Lung microvascular endothelial cell (primary cell): Measurements from ENCODE around the gene CHD6. TPM values are rescaled to one million over a fixed set of nuclear protein-coding genes. Genes with fewer than 3 reads are reported as not detected.
A peak's percentile ranks its signal among the peaks of the same experiment; 100 is the strongest.

ENCODE experiments used
- DNase-seq, 2 donors: peaks; one replicate each; pipeline versions ENCODE4 v3.0.0 to v3.0.0-alpha.2; 2010; ENCODE audit warnings: low read depth in 2 of 2
- total RNA-seq: library from RNA; depleted of rRNA; stranded (reverse); fragments of >200 nt; gene quantifications from 2 replicates; pipeline ENCODE4 v1.2.1, GENCODE V29; 2014

Gene CHD6
- total RNA-seq, 1 donor from 2014 or later: 23.0 TPM

DNA sequence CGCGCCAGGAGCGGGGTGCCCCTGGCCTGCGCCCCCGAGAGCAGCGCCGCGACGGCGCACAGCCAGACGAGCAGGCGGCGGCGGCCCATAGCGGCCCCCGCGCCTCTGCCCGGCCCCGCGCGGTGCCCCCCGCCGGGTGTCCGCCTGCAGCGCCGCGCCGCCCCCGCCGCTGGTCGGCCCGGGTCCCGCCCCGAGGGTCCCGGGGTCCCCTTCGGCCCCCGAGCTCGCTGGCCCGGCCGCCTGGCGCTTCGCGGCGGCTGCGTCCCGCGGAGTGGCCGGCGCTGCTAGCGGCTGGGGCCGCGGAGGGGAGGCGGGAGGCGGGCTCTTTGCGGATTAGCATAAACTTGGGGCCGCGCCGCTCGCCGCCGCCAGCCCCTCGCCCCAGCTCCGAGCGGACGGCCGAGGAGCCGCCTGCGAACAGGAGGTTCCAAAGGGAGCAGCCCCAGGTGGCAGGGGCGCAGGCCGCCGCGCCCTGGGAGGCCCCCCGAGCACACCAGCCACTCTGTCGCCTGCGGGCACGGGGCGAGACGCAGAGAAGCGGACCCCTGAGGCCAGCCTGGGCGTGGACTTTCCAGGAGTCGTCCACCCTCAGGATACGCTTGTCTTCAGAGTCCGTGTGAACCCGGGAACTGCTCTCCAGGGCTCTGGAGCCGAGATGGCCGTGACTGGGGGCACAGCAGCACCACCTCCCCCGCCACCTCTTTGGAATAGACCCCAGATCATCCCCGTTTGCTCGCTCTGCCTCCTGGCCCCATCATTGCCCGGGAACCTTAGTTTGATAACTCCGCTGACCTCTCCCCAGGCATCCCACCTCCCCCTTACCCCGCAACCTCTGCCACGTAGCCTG, 251.4 kb downstream of the CHD6 start, which contains the start of gene EMILIN3:
TSS of gene EMILIN3 (minus strand) at position 273 of the 847 bp plus-strand sequence. CDS start at position 89, 184 bp downstream.
- no peak for DNase-seq

- DNase-seq: peak in 1 of 2 donors; percentile 29
Observed at GRCh38 chr20:41365777-41366545, 252.2 kb downstream of the CHD6 start.

- no peak for DNase-seq
Observed at GRCh38 chr20:41364967-41365765, 253.0 kb downstream of the CHD6 start.

GRCh38 chr20:41364236-41364855, 253.8 kb downstream of the CHD6 start:
- no peak for DNase-seq

DNA sequence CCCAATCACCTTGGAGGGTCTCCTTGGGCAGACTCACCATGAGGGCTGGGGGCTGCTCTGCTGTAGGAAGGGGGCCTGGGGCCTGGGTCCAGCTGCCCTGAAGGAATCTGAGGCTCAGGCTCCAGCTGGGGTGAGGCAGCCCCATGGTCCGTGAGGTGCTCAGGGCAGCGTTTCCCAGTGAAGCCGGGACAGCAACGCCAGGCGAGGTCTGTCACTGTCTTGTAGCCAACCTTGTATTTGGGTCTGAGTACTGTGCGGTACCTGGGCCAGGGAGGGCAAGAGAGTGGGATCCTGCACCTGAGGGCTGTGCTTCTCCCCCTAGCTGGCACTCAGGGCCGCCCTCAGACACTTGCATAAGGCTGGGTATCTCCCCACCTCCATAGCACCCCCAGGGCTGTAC, 254.6 kb downstream of the CHD6 start:
- no peak for DNase-seq

DNA sequence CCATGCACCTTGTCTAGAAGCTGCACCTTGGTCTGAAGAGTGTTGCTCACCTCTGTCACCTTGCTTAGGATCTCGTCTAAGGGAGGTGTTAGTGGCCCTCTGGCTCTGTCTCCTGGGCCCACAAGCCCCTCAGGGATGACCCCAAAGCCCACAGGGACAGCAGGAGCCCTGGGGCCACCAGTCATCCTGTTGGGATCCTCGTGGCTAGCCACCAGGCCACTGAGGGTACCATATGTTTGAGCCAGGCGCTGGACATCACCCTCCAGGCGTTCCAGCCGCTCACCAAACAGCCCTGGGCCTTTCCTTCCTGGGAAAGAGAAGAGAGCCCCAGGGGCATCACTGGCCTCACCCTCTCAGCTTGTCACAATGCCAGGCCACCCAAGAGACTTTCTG, 255.4 kb downstream of the CHD6 start:
- no peak for DNase-seq

DNA sequence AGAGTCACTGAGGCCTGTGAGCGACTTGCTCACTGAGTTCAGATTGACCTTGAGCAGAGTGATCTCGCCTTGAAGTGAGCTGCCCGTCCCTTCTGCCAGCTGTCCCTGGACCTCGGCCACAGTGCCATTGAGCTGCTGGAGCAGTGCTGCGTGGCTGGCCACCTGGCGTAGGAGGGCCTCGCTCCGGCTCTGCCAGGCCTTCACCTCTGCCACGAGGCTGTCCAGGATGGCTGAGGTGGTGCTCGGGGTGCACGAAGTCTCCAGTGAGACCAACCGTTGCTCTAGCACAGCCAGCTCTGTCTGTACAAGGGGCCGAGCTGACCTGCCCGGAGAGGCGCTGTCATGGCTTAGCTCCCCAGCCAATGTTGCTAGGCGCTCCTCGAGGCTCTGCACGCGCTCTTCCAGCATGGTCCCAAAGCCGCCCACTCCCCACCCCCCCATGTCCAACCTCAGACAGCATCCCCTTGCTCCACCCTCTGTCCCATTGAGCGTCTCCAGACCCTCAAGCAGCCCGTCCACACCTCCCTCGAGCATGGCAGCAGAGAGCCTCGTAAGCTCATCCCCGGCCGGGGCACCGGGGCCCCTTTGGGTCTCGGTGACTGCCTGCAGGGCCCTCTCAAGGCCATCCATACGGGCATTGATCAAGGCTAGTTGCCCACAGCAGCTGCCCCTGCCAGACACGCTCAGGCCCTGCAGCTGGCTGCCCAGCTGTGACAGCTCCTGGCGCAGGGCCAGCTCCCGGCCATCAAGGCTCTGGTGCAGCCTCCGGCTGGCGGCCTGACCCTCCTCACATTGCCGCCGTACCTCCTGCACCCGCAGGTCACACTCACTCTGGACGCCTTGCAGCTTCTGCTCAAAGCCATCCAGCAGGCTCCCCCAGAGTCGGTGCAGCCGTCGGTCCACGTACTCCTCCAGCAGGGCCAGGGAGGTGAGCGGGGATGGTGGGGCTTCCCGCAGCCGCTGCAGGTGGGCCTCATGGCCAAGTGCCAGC, 256.1 kb downstream of the CHD6 start:
- DNase-seq: no peak

GRCh38 chr20:41360831-41361756, 257.1 kb downstream of the CHD6 start:
- no peak for DNase-seq

GRCh38 chr20:41359541-41360011, 258.6 kb downstream of the CHD6 start:
- DNase-seq: no peak

DNA sequence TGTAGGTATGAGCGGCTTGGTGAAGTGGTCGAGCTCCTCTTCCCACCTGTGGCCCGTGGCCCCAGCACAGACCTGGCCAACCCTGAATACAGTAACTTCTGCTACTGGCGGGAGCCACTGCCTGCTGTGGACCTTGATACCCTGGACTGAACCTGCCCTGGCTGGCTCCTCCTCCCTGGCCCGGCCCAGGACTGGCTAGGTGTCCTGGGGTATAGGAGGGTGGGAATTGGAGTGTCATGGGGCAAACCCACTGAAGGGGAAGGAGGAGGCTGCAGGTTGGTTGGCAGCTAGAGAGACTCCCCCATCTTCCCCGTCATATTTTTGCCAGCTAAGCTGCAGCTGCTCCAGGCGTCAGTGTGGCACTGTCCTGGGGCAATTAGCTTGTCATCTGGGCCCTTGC, 259.5 kb downstream of the CHD6 start:
- no peak for DNase-seq

- no peak for DNase-seq
Observed at GRCh38 chr20:41358230-41358629, 259.9 kb downstream of the CHD6 start.

DNA sequence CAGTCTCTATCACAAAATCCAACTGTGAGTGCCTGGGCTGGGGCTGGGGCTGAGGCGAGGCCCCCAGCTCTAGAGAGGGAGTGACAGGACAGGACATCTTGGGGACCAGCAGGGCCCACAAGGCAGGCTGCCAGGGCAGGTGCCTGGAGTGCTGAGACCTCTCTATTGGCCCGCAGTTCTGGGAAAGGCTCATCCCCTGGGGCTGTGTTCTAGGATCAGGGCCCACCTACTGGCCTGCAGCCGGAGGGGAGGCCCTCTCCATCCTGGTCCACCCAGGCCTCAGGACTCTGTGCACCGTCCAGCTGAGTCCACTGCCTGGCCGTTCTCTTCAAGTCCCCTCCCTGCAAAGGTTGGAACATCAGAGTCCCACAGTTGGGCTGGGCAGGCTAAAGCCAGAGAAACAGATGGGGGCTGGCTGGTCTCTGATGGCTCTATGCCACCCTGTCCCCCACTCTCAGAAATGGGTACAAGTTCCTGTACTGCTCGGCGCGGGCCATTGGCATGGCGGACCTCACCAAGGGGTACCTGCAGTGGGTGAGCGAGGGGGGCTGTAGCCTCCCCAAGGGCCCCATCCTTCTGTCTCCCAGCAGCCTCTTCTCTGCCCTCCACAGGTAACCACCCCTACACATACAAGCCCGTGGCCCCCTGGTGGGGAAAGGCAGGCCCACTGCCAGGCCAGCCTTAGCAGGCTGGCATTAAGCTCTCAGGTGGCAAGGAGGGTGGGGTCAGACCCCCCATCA, 260.6 kb downstream of the CHD6 start:
- DNase-seq: no peak

GRCh38 chr20:41356951-41357350, 261.2 kb downstream of the CHD6 start:
- DNase-seq: no peak

- no peak for DNase-seq
Observed at GRCh38 chr20:41355598-41356203, 262.5 kb downstream of the CHD6 start.

- DNase-seq: no peak
Observed at GRCh38 chr20:41355192-41355591, 263.0 kb downstream of the CHD6 start.

DNA sequence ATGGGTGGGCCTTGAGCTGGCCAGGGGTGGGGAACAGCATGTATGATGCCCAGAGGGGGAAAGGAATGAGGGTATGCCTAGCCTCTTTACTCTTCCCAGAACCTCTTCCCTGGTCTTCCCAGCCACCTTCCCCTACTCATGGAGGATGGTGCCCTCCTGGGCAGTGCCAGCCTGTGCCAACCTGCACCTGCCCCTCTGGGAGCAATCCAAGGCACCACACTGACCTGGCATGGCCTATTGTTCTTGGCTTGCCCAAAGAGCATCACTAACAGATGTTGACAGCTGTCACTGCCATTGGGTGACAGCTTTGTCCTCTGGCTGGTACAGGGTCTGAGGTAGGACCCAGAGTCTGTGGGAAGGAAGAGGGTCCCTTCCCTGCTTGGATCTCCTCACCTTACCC, 264.6 kb downstream of the CHD6 start:
- no peak for DNase-seq

- DNase-seq: no peak
Observed at GRCh38 chr20:41352666-41353065, 265.5 kb downstream of the CHD6 start.

DNA sequence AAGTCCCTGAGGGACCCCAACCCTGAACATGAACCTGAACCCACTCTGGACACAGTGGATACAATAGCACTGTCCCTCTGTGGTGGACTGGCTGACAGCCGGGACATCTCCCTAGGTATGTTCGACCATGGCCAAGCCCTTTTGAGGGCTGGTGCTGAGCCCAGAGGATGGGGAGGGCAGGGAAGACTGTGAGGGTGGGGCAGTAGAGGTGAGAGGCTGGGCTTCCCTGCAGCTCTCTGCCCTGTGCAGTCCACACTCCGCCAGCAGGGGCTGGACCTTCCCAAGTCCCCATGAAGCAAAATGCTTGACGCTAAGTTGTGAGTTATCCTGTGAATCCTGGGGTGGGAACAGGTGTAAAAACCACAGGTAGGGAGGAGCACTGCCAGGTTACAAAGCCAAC, 266.1 kb downstream of the CHD6 start:
- DNase-seq: no peak
